ENCODE results near the gene PPM1E.

Gene PPM1E

DNA sequence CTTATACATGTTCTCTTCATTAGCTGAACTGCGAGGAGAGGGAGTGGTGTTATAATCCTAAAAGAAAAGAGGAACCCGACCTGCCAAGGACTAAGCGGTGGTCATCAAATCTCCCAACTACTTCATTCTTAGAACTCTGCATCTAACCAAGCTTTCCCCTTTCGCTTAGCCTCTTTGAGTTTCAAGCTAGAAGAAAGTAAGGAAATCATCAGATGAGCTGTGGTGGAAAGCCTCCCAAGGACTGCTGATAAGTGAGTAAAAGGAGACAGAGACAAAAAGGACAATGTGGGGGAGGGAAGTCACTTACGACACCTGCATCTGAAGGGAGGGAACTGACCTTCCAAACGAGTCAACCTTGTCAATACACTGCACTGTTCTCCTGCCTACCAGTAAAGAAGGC is 229.7 kb downstream of the PPM1E start:
- DNase-seq (ENCODE audit: low read depth): no peak
- H3K4me3 ChIP-seq (ENCODE audit: control insufficient read depth, low read depth, low read length): no peak overlapping the region
- TF ChIP-seq, protein P1, sequence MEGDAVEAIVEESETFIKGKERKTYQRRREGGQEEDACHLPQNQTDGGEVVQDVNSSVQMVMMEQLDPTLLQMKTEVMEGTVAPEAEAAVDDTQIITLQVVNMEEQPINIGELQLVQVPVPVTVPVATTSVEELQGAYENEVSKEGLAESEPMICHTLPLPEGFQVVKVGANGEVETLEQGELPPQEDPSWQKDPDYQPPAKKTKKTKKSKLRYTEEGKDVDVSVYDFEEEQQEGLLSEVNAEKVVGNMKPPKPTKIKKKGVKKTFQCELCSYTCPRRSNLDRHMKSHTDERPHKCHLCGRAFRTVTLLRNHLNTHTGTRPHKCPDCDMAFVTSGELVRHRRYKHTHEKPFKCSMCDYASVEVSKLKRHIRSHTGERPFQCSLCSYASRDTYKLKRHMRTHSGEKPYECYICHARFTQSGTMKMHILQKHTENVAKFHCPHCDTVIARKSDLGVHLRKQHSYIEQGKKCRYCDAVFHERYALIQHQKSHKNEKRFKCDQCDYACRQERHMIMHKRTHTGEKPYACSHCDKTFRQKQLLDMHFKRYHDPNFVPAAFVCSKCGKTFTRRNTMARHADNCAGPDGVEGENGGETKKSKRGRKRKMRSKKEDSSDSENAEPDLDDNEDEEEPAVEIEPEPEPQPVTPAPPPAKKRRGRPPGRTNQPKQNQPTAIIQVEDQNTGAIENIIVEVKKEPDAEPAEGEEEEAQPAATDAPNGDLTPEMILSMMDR (conservative IDR thresholded peaks at IDR 0.05; ENCODE audit: control insufficient read depth, insufficient read depth, low read depth, low read length): no peak

DNA sequence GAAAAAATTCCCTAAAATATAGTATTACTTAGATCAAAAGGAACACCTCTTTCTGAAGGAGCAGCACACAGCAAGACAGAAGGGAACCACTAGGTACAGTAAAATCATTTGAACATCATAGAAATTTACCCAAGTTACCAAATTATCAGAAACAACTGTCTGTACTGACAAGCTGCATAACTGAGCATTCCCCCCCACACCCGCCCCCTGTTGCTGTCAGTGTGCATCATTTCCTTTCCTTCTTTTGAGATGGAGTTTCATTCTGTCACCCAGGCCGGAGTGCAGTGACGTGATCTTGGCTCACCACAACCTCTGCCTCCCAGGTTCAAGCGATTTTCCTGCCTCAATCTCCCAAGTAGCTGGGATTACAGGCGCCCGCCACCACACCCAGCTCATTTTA is 230.3 kb downstream of the PPM1E start:
- TF ChIP-seq, protein P1 (conservative IDR thresholded peaks at IDR 0.05; ENCODE audit: control insufficient read depth, insufficient read depth, low read depth, low read length): no peak
- DNase-seq (ENCODE audit: low read depth): no peak
- H3K4me3 ChIP-seq (ENCODE audit: control insufficient read depth, low read depth, low read length): no peak overlapping the region

DNA sequence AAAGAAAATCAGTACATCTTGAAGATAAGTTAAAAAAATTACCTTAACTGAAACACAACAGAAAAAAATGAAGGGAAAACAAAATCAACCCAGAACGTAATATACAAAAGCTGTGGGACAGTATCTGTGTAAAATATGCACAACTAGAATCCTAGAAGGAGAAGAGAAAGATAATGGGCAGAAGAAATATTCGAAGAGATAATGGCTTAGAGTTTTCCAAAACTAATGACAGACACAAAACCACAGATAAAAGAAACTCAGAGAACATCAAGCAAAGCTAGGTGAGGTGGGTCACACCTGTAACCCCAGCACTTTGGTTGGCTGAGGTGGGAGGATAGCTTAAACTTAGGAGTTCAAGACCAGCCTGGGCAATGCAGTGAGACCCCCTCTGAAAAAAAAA is 234.0 kb downstream of the PPM1E start:
- no peak for DNase-seq (ENCODE audit: low read depth)
- TF ChIP-seq, protein P1 (conservative IDR thresholded peaks at IDR 0.05; ENCODE audit: control insufficient read depth, insufficient read depth, low read depth, low read length): no peak
- no peak overlapping the region for H3K4me3 ChIP-seq (ENCODE audit: control insufficient read depth, low read depth, low read length)

DNA sequence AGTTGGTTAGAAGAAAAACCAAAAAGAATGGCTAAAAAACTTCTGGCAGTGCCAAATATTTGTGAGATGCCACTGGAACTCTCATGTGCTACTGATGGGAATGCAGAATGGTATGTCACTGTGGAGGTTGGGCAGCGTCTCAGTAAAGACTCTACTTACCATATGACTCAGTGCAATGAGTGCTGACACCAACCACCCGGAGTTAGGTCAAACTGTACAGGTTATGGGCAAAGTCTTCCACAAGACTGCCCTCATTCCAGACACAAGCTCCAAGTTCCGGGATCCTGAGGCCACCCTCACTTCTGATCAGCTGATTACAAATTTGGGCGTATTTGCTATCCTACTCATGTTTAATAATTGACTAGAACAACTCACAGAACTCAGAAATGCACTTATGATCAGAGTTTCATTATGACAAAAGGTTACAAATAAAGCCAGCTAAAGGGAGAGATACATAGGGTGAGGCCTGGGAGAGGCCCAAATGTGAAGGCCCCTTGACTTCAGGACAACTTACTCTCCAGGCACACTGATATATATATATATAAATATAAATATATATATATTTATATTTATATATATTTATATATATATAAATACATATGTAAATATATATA is 236.2 kb downstream of the PPM1E start:
- no peak overlapping the region for H3K4me3 ChIP-seq (ENCODE audit: control insufficient read depth, low read depth, low read length)
- TF ChIP-seq, protein P1 (conservative IDR thresholded peaks at IDR 0.05; ENCODE audit: control insufficient read depth, insufficient read depth, low read depth, low read length): no peak
- DNase-seq (ENCODE audit: low read depth): no peak

DNA sequence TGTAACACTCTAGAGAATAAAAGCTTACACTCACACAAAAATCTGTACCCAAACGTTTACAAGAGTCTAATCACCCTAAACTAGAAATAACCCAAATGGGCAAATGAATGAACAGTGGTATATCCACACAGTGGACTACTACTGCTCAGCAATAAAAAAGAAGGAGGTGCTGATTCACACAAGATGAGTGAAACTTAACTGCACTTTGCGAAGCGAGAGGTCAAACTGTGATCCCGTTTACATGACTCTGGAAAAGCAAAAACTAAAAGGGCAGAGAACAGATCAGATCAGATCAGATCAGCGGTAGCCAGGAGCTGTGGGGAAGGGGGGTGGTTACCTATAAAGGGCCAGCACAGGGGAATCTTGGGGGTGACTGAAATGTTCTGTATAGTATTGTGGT is 237.7 kb downstream of the PPM1E start:
- H3K4me3 ChIP-seq (ENCODE audit: control insufficient read depth, low read depth, low read length): no peak overlapping the region
- TF ChIP-seq, protein P1 (conservative IDR thresholded peaks at IDR 0.05; ENCODE audit: control insufficient read depth, insufficient read depth, low read depth, low read length): no peak
- no peak for DNase-seq (ENCODE audit: low read depth)

DNA sequence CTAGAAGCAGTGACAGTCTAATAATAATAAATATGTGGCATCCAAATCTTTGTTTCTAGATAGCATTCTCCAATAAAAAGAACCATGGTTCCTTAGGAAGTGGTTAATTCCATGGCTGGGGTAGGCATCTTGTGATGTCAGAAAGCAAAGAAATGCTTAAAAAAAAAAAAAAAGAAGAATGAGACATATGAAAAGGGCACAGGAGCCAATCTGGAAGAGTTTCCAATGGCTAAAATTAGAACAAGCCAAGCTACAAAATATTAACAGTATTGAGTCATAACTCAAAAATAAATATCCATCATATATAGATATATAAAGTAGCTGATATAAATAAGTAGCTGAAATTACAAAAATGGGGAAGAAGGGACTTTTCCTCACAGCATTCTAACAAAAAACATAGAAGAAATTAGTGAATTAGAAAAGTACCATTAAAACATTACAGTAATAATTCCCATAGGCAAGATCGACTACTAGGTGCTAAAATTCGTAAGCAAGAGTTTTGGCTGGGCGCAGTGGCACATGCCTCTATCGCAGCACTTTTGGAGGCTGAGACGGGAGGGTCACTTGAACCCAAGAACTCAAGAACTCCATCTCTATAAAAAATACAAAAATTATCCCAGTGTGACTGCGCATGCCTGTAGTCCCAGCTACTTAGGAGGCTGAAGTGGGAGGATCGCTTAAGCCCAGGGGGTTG is 239.7 kb downstream of the PPM1E start:
- DNase-seq (ENCODE audit: low read depth): no peak
- no peak overlapping the region for H3K4me3 ChIP-seq (ENCODE audit: control insufficient read depth, low read depth, low read length)
- TF ChIP-seq, protein P1 (conservative IDR thresholded peaks at IDR 0.05; ENCODE audit: control insufficient read depth, insufficient read depth, low read depth, low read length): no peak

Measured in fibroblast of mammary gland (primary cell).